ENCODE measurements around the gene AFF3. TPM values are rescaled to one million over a fixed set of nuclear protein-coding genes. Genes with fewer than 3 reads are reported as not detected.

Gene AFF3
- total RNA-seq, 6 experiments from 2014 or later, result 0.80 to 8.2 (median 6.8) TPM

DNA sequence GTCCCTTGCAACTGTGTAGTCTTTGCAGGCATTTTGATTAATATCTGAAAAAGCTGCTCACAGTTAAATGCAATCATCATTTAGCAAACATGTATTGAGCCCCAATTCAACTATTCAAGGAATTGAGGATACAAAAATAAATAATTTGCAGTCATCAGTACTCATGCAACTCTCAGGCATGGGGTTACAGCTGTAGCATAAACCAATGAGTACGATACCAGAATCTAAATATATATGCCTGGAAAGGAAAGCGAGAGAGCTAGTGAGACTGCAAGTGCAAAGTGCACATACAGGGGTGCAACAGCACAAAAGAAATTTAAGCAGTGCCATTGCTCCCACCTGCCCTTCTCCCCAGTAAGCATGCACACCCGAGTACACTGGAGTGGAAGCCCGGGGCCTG is 216.4 kb downstream of the AFF3 start:
- TF ChIP-seq, protein P1, sequence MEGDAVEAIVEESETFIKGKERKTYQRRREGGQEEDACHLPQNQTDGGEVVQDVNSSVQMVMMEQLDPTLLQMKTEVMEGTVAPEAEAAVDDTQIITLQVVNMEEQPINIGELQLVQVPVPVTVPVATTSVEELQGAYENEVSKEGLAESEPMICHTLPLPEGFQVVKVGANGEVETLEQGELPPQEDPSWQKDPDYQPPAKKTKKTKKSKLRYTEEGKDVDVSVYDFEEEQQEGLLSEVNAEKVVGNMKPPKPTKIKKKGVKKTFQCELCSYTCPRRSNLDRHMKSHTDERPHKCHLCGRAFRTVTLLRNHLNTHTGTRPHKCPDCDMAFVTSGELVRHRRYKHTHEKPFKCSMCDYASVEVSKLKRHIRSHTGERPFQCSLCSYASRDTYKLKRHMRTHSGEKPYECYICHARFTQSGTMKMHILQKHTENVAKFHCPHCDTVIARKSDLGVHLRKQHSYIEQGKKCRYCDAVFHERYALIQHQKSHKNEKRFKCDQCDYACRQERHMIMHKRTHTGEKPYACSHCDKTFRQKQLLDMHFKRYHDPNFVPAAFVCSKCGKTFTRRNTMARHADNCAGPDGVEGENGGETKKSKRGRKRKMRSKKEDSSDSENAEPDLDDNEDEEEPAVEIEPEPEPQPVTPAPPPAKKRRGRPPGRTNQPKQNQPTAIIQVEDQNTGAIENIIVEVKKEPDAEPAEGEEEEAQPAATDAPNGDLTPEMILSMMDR (IDR thresholded peaks at IDR 0.05), result no peak
- H3K27me3 Mint-ChIP-seq (ENCODE audit: insufficient read depth), result peaks cover 10% of the 10 kb centered on the region
- no peaks in the 10 kb centered on the region for H3K36me3 Mint-ChIP-seq (ENCODE audit: low read depth)
- no peak for DNase-seq
- no peak overlapping the region for H3K4me3 Mint-ChIP-seq
- H3K4me1 Mint-ChIP-seq (ENCODE audit: low read depth), result peaks cover 10% of the 10 kb centered on the region; the same call in 1 of the 2 replicates
- H3K27ac Mint-ChIP-seq, result no peak overlapping the region
- no peaks in the 10 kb centered on the region for H3K9me3 Mint-ChIP-seq

DNA sequence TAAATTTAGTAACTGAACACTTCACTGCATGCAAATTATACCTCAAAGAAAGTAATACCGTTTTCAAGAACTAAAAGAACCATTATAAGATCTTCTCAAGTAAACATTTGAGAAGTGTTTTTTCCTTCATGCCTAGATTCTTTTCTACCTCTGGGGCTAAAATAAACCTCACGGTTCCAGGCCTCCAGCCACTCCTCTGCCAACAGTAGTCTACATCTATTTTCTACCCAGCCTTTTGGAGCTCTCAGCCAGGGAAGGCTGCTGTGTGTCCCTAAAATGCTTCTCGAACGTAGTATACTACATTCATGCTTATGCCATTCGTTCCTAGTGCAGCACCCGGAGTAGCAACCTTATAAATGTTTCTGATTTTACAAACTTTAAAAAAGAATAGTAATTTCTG is 219.7 kb downstream of the AFF3 start:
- H3K27ac Mint-ChIP-seq, result no peak overlapping the region
- H3K36me3 Mint-ChIP-seq (ENCODE audit: low read depth), result no peaks in the 10 kb centered on the region
- H3K4me1 Mint-ChIP-seq (ENCODE audit: low read depth), result peaks cover 10% of the 10 kb centered on the region; the same call in 1 of the 2 replicates
- H3K9me3 Mint-ChIP-seq, result no peaks in the 10 kb centered on the region
- H3K4me3 Mint-ChIP-seq, result no peak overlapping the region
- peaks cover 2% of the 10 kb centered on the region for H3K27me3 Mint-ChIP-seq (ENCODE audit: insufficient read depth)
- TF ChIP-seq, protein P1 (IDR thresholded peaks at IDR 0.05), result no peak
- DNase-seq, result no peak

- Mint-ChIP-seq H3K9me3 (no peaks in the 10 kb centered on the region), H3K36me3 (ENCODE audit: low read depth) (no peaks in the 10 kb centered on the region), H3K27ac (no peak overlapping the region), H3K27me3 (ENCODE audit: insufficient read depth) (peaks cover 2% of the 10 kb centered on the region), H3K4me3 (no peak overlapping the region), H3K4me1 (ENCODE audit: low read depth) (peaks cover 4% of the 10 kb centered on the region; the same call in 1 of the 2 replicates)
- DNase-seq, result no peak
- TF ChIP-seq, protein P1 (IDR thresholded peaks at IDR 0.05), result no peak
Observed at GRCh38 chr2:99921903-99922302, 220.5 kb downstream of the AFF3 start.

- no peaks in the 10 kb centered on the region for H3K9me3 Mint-ChIP-seq
- H3K4me1 Mint-ChIP-seq (ENCODE audit: low read depth), result no peaks in the 10 kb centered on the region
- peaks cover 9% of the 10 kb centered on the region for H3K27me3 Mint-ChIP-seq (ENCODE audit: insufficient read depth)
- H3K27ac Mint-ChIP-seq, result no peak overlapping the region
- H3K4me3 Mint-ChIP-seq, result no peak overlapping the region
- no peaks in the 10 kb centered on the region for H3K36me3 Mint-ChIP-seq (ENCODE audit: low read depth)
- TF ChIP-seq, protein P1 (IDR thresholded peaks at IDR 0.05), result no peak
- DNase-seq, result no peak
Observed at GRCh38 chr2:99918389-99918788, 224.0 kb downstream of the AFF3 start.

DNA sequence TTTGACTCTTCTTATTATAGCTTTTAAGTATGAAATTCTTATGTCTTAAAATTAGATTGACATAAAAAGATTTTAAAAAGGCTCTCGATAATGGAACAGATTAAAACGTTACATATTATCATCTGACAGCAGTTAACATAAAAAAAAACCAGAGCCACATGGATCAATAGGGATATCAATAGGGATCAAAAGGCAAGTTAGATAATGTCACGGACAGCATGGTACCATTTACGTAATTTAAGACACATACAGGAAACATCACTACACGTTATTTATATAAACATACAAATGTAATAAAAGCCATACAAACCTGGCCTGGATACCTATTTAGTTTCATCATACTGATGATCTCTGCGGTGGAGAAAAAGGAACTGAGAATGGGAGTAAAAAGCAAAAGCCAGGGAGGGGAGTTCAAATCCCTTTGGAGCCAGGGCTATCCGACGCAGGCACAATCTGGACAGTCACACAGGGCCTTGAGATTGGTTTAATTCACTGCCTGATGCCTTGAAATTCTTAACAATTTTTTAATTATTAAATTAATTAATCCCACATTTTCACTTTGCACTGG is 227.2 kb downstream of the AFF3 start:
- Mint-ChIP-seq H3K4me1 (ENCODE audit: low read depth) (no peaks in the 10 kb centered on the region), H3K9me3 (no peaks in the 10 kb centered on the region), H3K36me3 (ENCODE audit: low read depth) (no peaks in the 10 kb centered on the region), H3K27me3 (ENCODE audit: insufficient read depth) (peaks cover 12% of the 10 kb centered on the region), H3K4me3 (no peak overlapping the region), H3K27ac (no peak overlapping the region)
- no peak for DNase-seq
- TF ChIP-seq, protein P1 (IDR thresholded peaks at IDR 0.05), result no peak

All from HFFc6 (cell line).